Left ventricle myocardium inferior (tissue), 1 donor: ENCODE data around the gene STEEP1. TPM values are rescaled to one million over a fixed set of nuclear protein-coding genes. Genes with fewer than 3 reads are reported as not detected.
"Not testable (repeated sequence)": the region's sequence is repeated elsewhere in the genome, so short reads cannot be mapped to it uniquely, and the experiment has no call there.

ENCODE experiments used
- DNase-seq: peaks from one replicate; pipeline ENCODE4 v3.0.0-alpha.2; 2020
- H3K27ac ChIP-seq: fragments of 200-600 bp; replicated peaks from 2 replicates; pipeline ENCODE4 v1.8.0; 2021
- H3K27me3 ChIP-seq: fragments of 200-600 bp; 2 replicates; pipeline ENCODE4 v1.8.0; 2021; ENCODE audit warnings: low read depth
- H3K36me3 ChIP-seq: fragments of 200-600 bp; 2 replicates; pipeline ENCODE4 v1.8.0; 2021
- H3K4me1 ChIP-seq: fragments of 200-600 bp; 2 replicates; pipeline ENCODE4 v1.8.0; 2021
- H3K4me3 ChIP-seq: fragments of 200-600 bp; 2 replicates; pipeline ENCODE4 v1.8.0; 2021; ENCODE audit warnings: mild to moderate bottlenecking, moderate library complexity
- H3K9me3 ChIP-seq: fragments of 200-600 bp; replicated peaks from 2 replicates; pipeline ENCODE4 v1.8.0; 2021
- CTCF ChIP-seq: fragments of 200-600 bp; IDR thresholded peaks from 2 replicates; pipeline ENCODE4 v1.8.0; 2021; ENCODE audit warnings: antibody characterized with exemption, mild to moderate bottlenecking, borderline replicate concordance
- intact Hi-C: fragments of 100-400 bp; cut with micrococcal nuclease; formaldehyde crosslinking; loops from one replicate; pipeline ENCODE4 v1.11.0; 2022
- total RNA-seq: library from RNA; stranded (reverse); fragmentation: NEBNext Ultra II Directional; extraction: Animal tissue kit (Norgen Biotek cat#: 25700); gene quantifications from one replicate; pipeline ENCODE4 v1.2.1, GENCODE V29; 2021
- donor health status: DM: no; HTN: yes; CAD: no; lungs with severe emphysema.

STEEP1 gene
- total RNA-seq, 1 donor from 2014 or later = 15.2 TPM

- no peaks in the 10 kb centered on the region for H3K27me3 ChIP-seq
- no peaks in the 10 kb centered on the region for H3K36me3 ChIP-seq
- H3K4me1 ChIP-seq = peaks cover 9% of the 10 kb centered on the region
- TF ChIP-seq CTCF = no peak
- H3K9me3 ChIP-seq = no peaks in the 10 kb centered on the region
- no peak overlapping the region for H3K4me3 ChIP-seq
- DNase-seq = no peak
- intact Hi-C loops = no loop called here
- H3K27ac ChIP-seq = no peak overlapping the region
Observed at GRCh38 chrX:119507206-119507605, 58.0 kb downstream of the STEEP1 start.

DNA sequence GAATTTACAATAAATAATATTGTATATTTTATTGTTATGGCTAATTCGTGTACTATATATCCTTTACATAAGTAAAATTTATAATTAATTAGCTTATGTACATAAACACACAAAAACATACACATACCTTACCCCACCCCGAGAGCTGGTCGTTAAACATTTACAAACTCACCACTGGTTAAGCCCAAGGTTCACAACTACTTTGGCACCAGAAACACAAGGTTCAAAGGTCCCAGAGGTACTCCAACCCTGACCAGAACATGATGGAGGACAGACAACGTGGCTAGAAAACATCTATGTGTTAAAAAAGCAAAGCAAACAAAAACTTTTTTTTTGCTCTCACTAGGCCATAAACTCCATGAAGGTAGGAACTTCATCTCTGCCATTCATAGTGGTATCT is 59.3 kb downstream of the STEEP1 start:
- H3K4me1 ChIP-seq = peaks cover 9% of the 10 kb centered on the region
- H3K4me3 ChIP-seq = no peak overlapping the region
- H3K9me3 ChIP-seq = no peaks in the 10 kb centered on the region
- no peak for TF ChIP-seq CTCF
- no peak for DNase-seq
- intact Hi-C loops = no loop called here
- H3K36me3 ChIP-seq = no peaks in the 10 kb centered on the region
- H3K27ac ChIP-seq = no peak overlapping the region
- H3K27me3 ChIP-seq = no peaks in the 10 kb centered on the region

- DNase-seq, H3K4me3 ChIP-seq, H3K36me3 ChIP-seq, H3K27me3 ChIP-seq, H3K9me3 ChIP-seq, H3K4me1 ChIP-seq, H3K27ac ChIP-seq, intact Hi-C loops: not testable (repeated sequence)
Observed at GRCh38 chrX:119505145-119505544, 60.1 kb downstream of the STEEP1 start.

GRCh38 chrX:119503484-119503861 is 61.7 kb downstream of the STEEP1 start:
- Histone ChIP-seq H3K4me3 (no peak overlapping the region), H3K27ac (no peak overlapping the region), H3K36me3 (no peaks in the 10 kb centered on the region), H3K27me3 (no peaks in the 10 kb centered on the region), H3K9me3 (no peaks in the 10 kb centered on the region), H3K4me1 (peaks cover 9% of the 10 kb centered on the region)
- no peak for TF ChIP-seq CTCF
- intact Hi-C loops = no loop called here
- no peak for DNase-seq

GRCh38 chrX:119502727-119503483 is 62.3 kb downstream of the STEEP1 start:
- no peak for DNase-seq
- H3K27ac ChIP-seq = no peak overlapping the region
- peaks cover 9% of the 10 kb centered on the region for H3K4me1 ChIP-seq
- TF ChIP-seq CTCF = no peak
- intact Hi-C loops = no loop called here
- no peaks in the 10 kb centered on the region for H3K27me3 ChIP-seq
- H3K9me3 ChIP-seq = no peaks in the 10 kb centered on the region
- no peaks in the 10 kb centered on the region for H3K36me3 ChIP-seq
- no peak overlapping the region for H3K4me3 ChIP-seq

DNA sequence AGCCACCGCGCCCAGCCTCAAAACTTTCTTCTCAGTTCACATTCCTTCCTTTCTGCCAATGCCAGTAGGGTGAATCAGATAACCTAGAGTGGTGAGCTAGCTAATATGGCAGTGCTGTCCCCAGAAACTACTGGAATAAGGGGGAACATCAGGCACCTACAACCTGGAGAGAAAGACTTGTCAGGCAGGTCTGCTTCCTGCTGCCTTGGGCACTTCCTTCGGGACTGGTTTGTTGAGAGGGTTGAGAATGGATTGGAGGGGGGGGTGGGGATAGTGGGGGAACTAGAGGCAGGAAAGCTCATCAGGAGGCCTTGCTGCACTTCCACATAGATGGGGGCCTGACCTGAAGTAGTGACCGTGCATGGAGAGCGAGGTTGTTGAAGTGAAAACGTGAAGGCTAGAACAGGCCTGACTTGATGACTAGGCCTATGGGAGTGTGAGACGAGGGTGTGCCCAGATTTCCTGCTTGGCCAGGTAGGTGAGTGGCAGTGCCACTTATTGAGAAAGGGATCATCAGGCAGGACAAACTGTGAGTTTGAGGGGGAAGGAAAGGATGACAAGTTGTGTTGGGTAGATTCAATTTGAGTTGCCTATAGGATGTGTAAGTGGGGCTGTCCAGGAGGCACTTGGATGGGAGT is 63.6 kb downstream of the STEEP1 start:
- H3K4me1 ChIP-seq = peaks cover 9% of the 10 kb centered on the region
- no peak overlapping the region for H3K27ac ChIP-seq
- intact Hi-C loops = no loop called here
- H3K27me3 ChIP-seq = no peaks in the 10 kb centered on the region
- no peak overlapping the region for H3K4me3 ChIP-seq
- H3K36me3 ChIP-seq = no peaks in the 10 kb centered on the region
- no peak for TF ChIP-seq CTCF
- H3K9me3 ChIP-seq = no peaks in the 10 kb centered on the region
- no peak for DNase-seq
